SK-N-SH (cell line): ENCODE data around the gene TBXAS1. TPM values are rescaled to one million over a fixed set of nuclear protein-coding genes. Genes with fewer than 3 reads are reported as not detected.

Experiments
- CTCF ChIA-PET: fragments of 300-600, 350-600 bp; formaldehyde crosslinking; extraction: SDS; loops from one replicate; lab custom pipeline; 2021; lab: Yijun Ruan, JAX
- POLR2A ChIA-PET: fragments of 350-600 bp; sonication (Branson Sonifier 250); formaldehyde crosslinking; extraction: SDS; loops from one replicate; lab custom pipeline; 2020; ENCODE audit warnings: antibody characterized with exemption, inconsistent platforms; lab: Yijun Ruan, JAX
- DNase-seq: peaks from one replicate; pipeline ENCODE4 v3.0.0; 2012
- H2AFZ ChIP-seq: fragments of 200-600 bp; sonication (generic); 2 replicates; pipeline ENCODE4 v1.8.1; 2016; ENCODE audit warnings: antibody characterized with exemption, mild to moderate bottlenecking, low read depth
- H3F3A ChIP-seq: fragments of 200-600 bp; sonication (generic); replicated peaks from 2 replicates; pipeline ENCODE3; 2016; ENCODE audit warnings: antibody characterized with exemption, mild to moderate bottlenecking; ENCODE audit not compliant: insufficient read depth
- H3K27ac ChIP-seq, 2 experiments: fragments of 200-500 bp in 1 of 2; fragments of 200-600 bp in 1 of 2; sonication (Bioruptor generic) in 1 of 2; sonication (generic), shearing (Covaris generic) in 1 of 2; 2 replicates each; pipeline versions ENCODE4 v1.5.1 to v1.6.1; 2014 to 2016; ENCODE audit warnings: low read depth in 2 of 2, inconsistent platforms in 1 of 2, low read length in 1 of 2, mild to moderate bottlenecking in 1 of 2, mixed read lengths in 1 of 2
- H3K27me3 ChIP-seq: fragments of 200-600 bp; sonication (generic), shearing (Covaris generic); 2 replicates; pipeline ENCODE4 v1.6.1; 2016; ENCODE audit warnings: mixed run types; ENCODE audit not compliant: insufficient read depth
- H3K36me3 ChIP-seq, 2 experiments: fragments of 200-500 bp in 1 of 2; fragments of 200-600 bp in 1 of 2; sonication (Bioruptor generic) in 1 of 2; sonication (generic) in 1 of 2; replicated peaks in 1 of 2; 2 replicates each; pipeline versions ENCODE3 to v1.5.1; 2014 to 2016; ENCODE audit warnings: low read length in 1 of 2, mild to moderate bottlenecking in 1 of 2; ENCODE audit not compliant: insufficient read depth in 2 of 2, control insufficient read depth in 1 of 2
- H3K4me1 ChIP-seq, 2 experiments: fragments of 200-500 bp in 1 of 2; fragments of 200-600 bp in 1 of 2; sonication (Bioruptor generic) in 1 of 2; sonication (generic), shearing (Covaris generic) in 1 of 2; 2 replicates each; pipeline versions ENCODE4 v1.5.1 to v1.6.1; 2014 to 2016; ENCODE audit warnings: low read depth in 1 of 2, low read length in 1 of 2, mixed run types in 1 of 2; ENCODE audit not compliant: insufficient read depth in 2 of 2, control insufficient read depth in 1 of 2
- H3K4me2 ChIP-seq: fragments of 200-600 bp; sonication (generic), shearing (Covaris generic); 2 replicates; pipeline ENCODE4 v1.6.1; 2017; ENCODE audit warnings: mixed run types
- H3K4me3 ChIP-seq, 2 experiments: fragments of 200-500 bp in 1 of 2; fragments of 200-600 bp in 1 of 2; sonication (Bioruptor generic) in 1 of 2; sonication (generic), shearing (Covaris generic) in 1 of 2; 2 replicates each; pipeline versions ENCODE4 v1.5.1 to v1.8.1; 2014 to 2016; ENCODE audit warnings: low read depth in 2 of 2, inconsistent platforms in 1 of 2, low read length in 1 of 2, mild to moderate bottlenecking in 1 of 2, mixed read lengths in 1 of 2, moderate library complexity in 1 of 2
- H3K79me2 ChIP-seq: fragments of 200-600 bp; sonication (generic); 2 replicates; pipeline ENCODE4 v1.8.1; 2017; ENCODE audit warnings: mild to moderate bottlenecking; ENCODE audit not compliant: insufficient read depth
- H3K9ac ChIP-seq: fragments of 200-600 bp; sonication (generic); 2 replicates; pipeline ENCODE4 v1.6.1; 2017; ENCODE audit warnings: mixed run types
- H3K9me2 ChIP-seq: fragments of 200-600 bp; sonication (generic); 2 replicates; pipeline ENCODE4 v1.6.1; 2017; ENCODE audit warnings: mixed run types
- H3K9me3 ChIP-seq: fragments of 200-600 bp; sonication (generic); 2 replicates; pipeline ENCODE4 v1.6.1; 2017; ENCODE audit warnings: mixed run types, mild to moderate bottlenecking, moderate library complexity
- H4K20me1 ChIP-seq: fragments of 200-600 bp; sonication (generic); 2 replicates; pipeline ENCODE4 v1.6.1; 2017; ENCODE audit warnings: mild to moderate bottlenecking, mixed run types; ENCODE audit not compliant: insufficient read depth
- CHD2 ChIP-seq: fragments of 150-350 bp; IDR thresholded peaks from 2 replicates; pipeline ENCODE4 v1.6.1; 2018; ENCODE audit warnings: low read length; ENCODE audit not compliant: partially characterized antibody
- ELF1 ChIP-seq: IDR thresholded peaks from 2 replicates; pipeline ENCODE4 v1.4.0; 2012
- EP300 ChIP-seq, 2 experiments: IDR thresholded peaks; 2 replicates each; pipeline versions ENCODE4 v1.4.0 to v1.6.1; 2012; ENCODE audit warnings: borderline replicate concordance in 1 of 2, low read depth in 1 of 2, low read length in 1 of 2
- EZH2phosphoT487 ChIP-seq: fragments of 200-600 bp; sonication (generic); IDR thresholded peaks from 2 replicates; pipeline ENCODE4 v1.6.1; 2017; ENCODE audit warnings: low read depth, mixed run types, mild to moderate bottlenecking, antibody characterized with exemption, moderate library complexity, borderline replicate concordance
- FOXM1 ChIP-seq: IDR thresholded peaks from 2 replicates; pipeline ENCODE4 v1.4.0; 2012; ENCODE audit warnings: low read depth, mild to moderate bottlenecking
- MXI1 ChIP-seq: IDR thresholded peaks from 2 replicates; pipeline ENCODE4 v1.6.1; 2012; ENCODE audit warnings: mild to moderate bottlenecking, low read depth, low read length, improper control_type of control experiment
- NRF1 ChIP-seq: IDR thresholded peaks from 2 replicates; pipeline ENCODE4 v1.6.1; 2012; ENCODE audit warnings: low read depth, mild to moderate bottlenecking, low read length
- RAD21 ChIP-seq: IDR thresholded peaks from 2 replicates; pipeline ENCODE4 v1.6.1; 2012; ENCODE audit warnings: mild to moderate bottlenecking, low read length
- SMC3 ChIP-seq: IDR thresholded peaks from 2 replicates; pipeline ENCODE4 v1.6.1; 2012; ENCODE audit warnings: low read depth, low read length, improper control_type of control experiment
- TAF1 ChIP-seq: IDR thresholded peaks from 2 replicates; pipeline ENCODE4 v1.6.1; 2012; ENCODE audit warnings: low read depth, mild to moderate bottlenecking, low read length, moderate library complexity, borderline replicate concordance
- TCF12 ChIP-seq: IDR thresholded peaks from 2 replicates; pipeline ENCODE4 v1.4.0; 2012
- YY1 ChIP-seq: IDR thresholded peaks from 2 replicates; pipeline ENCODE4 v1.4.0; 2012; ENCODE audit warnings: low read depth, mild to moderate bottlenecking
- WGBS: methylation state at CpG from one replicate; pipeline ENCODE4 v1.1.6; 2017; ENCODE audit warnings: low lambda C conversion rate; 5-methylcytosine and 5-hydroxymethylcytosine counted together
- polyA plus RNA-seq, 3 experiments: library from polyadenylated mRNA; depleted of rRNA; stranded (reverse); fragments of >200 nt; gene quantifications; 2 replicates each; pipeline ENCODE4 v1.2.3, GENCODE V29; 2012
- TF ChIP-seq, protein P1 (sequence below): IDR thresholded peaks from 2 replicates; pipeline ENCODE4; 2012
- TF ChIP-seq, protein P2 (sequence below): IDR thresholded peaks from 2 replicates; pipeline ENCODE4 v1.4.0; 2012; ENCODE audit warnings: low read depth, borderline replicate concordance
- TF ChIP-seq, protein P3 (sequence below): fragments of 150-350 bp; IDR thresholded peaks from 2 replicates; pipeline ENCODE4 v1.6.1; 2016; ENCODE audit warnings: mild to moderate bottlenecking, low read depth, low read length
- TF ChIP-seq, protein P4 (sequence below): fragments of 150-350 bp; IDR thresholded peaks from 2 replicates; pipeline ENCODE4 v1.6.1; 2017; ENCODE audit warnings: antibody characterized with exemption, low read length, low read depth, borderline replicate concordance

TBXAS1 gene
- polyA plus RNA-seq, 1 of the 3 experiments (the other 2 are of a cell fraction) = 4.4 TPM

DNA sequence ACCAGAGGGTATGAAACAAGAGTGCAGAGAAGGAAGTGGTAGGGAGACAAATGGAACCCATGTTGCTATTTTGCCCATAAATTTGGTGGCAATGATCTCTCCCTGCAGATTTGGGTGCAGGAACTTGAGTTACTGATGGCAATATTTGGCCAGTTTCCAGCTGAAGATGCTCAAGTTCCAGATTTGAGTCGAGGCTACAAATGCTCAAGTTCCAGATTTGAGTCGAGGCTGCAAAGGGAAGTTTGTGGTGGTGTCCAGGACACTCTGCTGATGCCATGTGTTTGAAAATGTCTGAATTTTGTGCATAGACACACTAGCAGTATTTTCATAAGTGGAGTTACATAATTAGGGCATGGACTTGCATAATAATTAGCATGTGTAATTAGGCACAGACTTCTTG lies 40.8 kb downstream of the TBXAS1 start:
- Histone ChIP-seq H2AFZ (no peak overlapping the region), H3F3A (no peaks in the 10 kb centered on the region), H3K9me2 (no peaks in the 10 kb centered on the region), H4K20me1 (no peaks in the 10 kb centered on the region), H3K4me1 (0 out of 4 replicates have a peak, but pooled peaks cover 0 to 4% of the 10 kb centered on the region in 2 experiments), H3K27ac (no peak overlapping the region), H3K27me3 (no peaks in the 10 kb centered on the region), H3K36me3 (no peaks in the 10 kb centered on the region), H3K9ac (no peak overlapping the region), H3K9me3 (no peaks in the 10 kb centered on the region), H3K79me2 (no peaks in the 10 kb centered on the region), H3K4me3 (no peak overlapping the region), H3K4me2 (no peak overlapping the region)
- no peak for TF ChIP-seq NRF1
- TF ChIP-seq EZH2phosphoT487 = no peak
- TF ChIP-seq EP300 (IDR thresholded peaks at IDR 0.05; ENCODE audit: borderline replicate concordance in 1 of 2, low read depth in 1 of 2, low read length in 1 of 2) = no peak
- no peak for TF ChIP-seq TCF12
- no peak for TF ChIP-seq FOXM1
- TF ChIP-seq CHD2 = no peak
- no peak for TF ChIP-seq RAD21
- TF ChIP-seq, protein P1, sequence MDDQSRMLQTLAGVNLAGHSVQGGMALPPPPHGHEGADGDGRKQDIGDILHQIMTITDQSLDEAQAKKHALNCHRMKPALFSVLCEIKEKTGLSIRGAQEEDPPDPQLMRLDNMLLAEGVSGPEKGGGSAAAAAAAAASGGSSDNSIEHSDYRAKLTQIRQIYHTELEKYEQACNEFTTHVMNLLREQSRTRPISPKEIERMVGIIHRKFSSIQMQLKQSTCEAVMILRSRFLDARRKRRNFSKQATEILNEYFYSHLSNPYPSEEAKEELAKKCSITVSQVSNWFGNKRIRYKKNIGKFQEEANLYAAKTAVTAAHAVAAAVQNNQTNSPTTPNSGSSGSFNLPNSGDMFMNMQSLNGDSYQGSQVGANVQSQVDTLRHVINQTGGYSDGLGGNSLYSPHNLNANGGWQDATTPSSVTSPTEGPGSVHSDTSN = no peak
- WGBS = 67% methylated on average over 2 of the region's 2 CpGs
- CTCF ChIA-PET = no interaction called here
- no peak for DNase-seq
- POLR2A ChIA-PET = no interaction called here

DNA sequence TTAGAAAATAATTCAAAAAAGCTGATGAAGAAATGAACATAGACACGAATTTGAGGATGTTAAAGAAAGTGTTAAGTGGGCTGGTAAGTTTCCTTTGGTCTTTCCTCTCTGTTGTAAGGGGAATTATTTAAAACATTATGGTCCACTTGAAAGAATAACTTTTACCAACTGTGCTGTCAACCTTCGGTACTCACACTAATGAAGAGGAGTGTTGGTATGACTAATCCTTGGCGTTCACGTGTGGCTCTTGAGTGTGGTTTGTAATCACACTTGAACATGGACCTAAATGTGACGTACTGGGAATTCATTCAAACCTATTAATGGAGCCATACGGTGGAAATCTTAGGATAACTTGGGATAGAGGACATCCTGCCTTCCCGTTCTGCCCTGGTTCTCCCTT lies 41.3 kb downstream of the TBXAS1 start:
- CTCF ChIA-PET = no interaction called here
- no peak for DNase-seq
- TF ChIP-seq MXI1 (no peak), ELF1 (no peak), SMC3 (no peak), TAF1 (no peak), EP300 (IDR thresholded peaks at IDR 0.05; ENCODE audit: borderline replicate concordance in 1 of 2, low read depth in 1 of 2, low read length in 1 of 2) (no peak), YY1 (no peak), NRF1 (no peak), RAD21 (no peak)
- TF ChIP-seq, protein P2, sequence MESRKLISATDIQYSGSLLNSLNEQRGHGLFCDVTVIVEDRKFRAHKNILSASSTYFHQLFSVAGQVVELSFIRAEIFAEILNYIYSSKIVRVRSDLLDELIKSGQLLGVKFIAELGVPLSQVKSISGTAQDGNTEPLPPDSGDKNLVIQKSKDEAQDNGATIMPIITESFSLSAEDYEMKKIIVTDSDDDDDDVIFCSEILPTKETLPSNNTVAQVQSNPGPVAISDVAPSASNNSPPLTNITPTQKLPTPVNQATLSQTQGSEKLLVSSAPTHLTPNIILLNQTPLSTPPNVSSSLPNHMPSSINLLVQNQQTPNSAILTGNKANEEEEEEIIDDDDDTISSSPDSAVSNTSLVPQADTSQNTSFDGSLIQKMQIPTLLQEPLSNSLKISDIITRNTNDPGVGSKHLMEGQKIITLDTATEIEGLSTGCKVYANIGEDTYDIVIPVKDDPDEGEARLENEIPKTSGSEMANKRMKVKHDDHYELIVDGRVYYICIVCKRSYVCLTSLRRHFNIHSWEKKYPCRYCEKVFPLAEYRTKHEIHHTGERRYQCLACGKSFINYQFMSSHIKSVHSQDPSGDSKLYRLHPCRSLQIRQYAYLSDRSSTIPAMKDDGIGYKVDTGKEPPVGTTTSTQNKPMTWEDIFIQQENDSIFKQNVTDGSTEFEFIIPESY = no peak
- TF ChIP-seq, protein P3, sequence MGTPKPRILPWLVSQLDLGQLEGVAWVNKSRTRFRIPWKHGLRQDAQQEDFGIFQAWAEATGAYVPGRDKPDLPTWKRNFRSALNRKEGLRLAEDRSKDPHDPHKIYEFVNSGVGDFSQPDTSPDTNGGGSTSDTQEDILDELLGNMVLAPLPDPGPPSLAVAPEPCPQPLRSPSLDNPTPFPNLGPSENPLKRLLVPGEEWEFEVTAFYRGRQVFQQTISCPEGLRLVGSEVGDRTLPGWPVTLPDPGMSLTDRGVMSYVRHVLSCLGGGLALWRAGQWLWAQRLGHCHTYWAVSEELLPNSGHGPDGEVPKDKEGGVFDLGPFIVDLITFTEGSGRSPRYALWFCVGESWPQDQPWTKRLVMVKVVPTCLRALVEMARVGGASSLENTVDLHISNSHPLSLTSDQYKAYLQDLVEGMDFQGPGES = no peak
- TF ChIP-seq, protein P4, sequence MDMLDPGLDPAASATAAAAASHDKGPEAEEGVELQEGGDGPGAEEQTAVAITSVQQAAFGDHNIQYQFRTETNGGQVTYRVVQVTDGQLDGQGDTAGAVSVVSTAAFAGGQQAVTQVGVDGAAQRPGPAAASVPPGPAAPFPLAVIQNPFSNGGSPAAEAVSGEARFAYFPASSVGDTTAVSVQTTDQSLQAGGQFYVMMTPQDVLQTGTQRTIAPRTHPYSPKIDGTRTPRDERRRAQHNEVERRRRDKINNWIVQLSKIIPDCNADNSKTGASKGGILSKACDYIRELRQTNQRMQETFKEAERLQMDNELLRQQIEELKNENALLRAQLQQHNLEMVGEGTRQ = no peak
- TF ChIP-seq, protein P1 = no peak

More for the DNA sequence above, 41.3 kb downstream of the TBXAS1 start:
- no peaks in the 10 kb centered on the region for H3K36me3 ChIP-seq
- H3F3A ChIP-seq = no peaks in the 10 kb centered on the region
- no peaks in the 10 kb centered on the region for H3K9me2 ChIP-seq
- H3K4me1 ChIP-seq = 0 out of 4 replicates have a peak, but pooled peaks cover 0 to 4% of the 10 kb centered on the region in 2 experiments
- POLR2A ChIA-PET = no interaction called here
- H3K27me3 ChIP-seq = no peaks in the 10 kb centered on the region
- H4K20me1 ChIP-seq = no peaks in the 10 kb centered on the region
- no peak overlapping the region for H3K4me2 ChIP-seq
- no peak overlapping the region for H2AFZ ChIP-seq
- H3K79me2 ChIP-seq = no peaks in the 10 kb centered on the region
- no peak overlapping the region for H3K27ac ChIP-seq
- no peak overlapping the region for H3K9ac ChIP-seq
- no peak overlapping the region for H3K4me3 ChIP-seq
- WGBS = 72% methylated on average over 7 of the region's 7 CpGs
- no peaks in the 10 kb centered on the region for H3K9me3 ChIP-seq
